ENCODE data around the gene BCAS4. TPM values are rescaled to one million over a fixed set of nuclear protein-coding genes. Genes with fewer than 3 reads are reported as not detected.

The BCAS4 gene
- total RNA-seq, 1 donor from 2014 or later, result 16.7 TPM

- no peak overlapping the region for H3K27ac Mint-ChIP-seq (ENCODE audit: unreplicated experiment)
- no peaks in the 10 kb centered on the region for H3K4me1 ChIP-seq (ENCODE audit: insufficient read depth, low read length)
These were observed 90.2 kb downstream of the BCAS4 start for GRCh38 chr20:50885068-50885467.

GRCh38 chr20:50885781-50886180 is 90.9 kb downstream of the BCAS4 start:
- Histone ChIP-seq H3K79me2 (ENCODE audit: insufficient read depth, low read length) (peaks cover 17% of the 10 kb centered on the region), H3K36me3 (ENCODE audit: insufficient read depth, low read length) (peaks cover 30% of the 10 kb centered on the region), H3K4me2 (ENCODE audit: low read length) (no peak overlapping the region), H2AFZ (ENCODE audit: low read depth, low read length) (no peak overlapping the region), H3K9me3 (ENCODE audit: insufficient read depth, low read depth, low read length) (no peaks in the 10 kb centered on the region), H3K4me1 (ENCODE audit: insufficient read depth, low read length) (no peaks in the 10 kb centered on the region), H3K27me3 (ENCODE audit: insufficient read depth, low read length) (no peaks in the 10 kb centered on the region), H4K20me1 (ENCODE audit: insufficient read depth, low read length) (peaks cover 40% of the 10 kb centered on the region), H3K27ac (ENCODE audit: low read depth, low read length) (no peak overlapping the region), H3K4me3 (ENCODE audit: insufficient read depth, low read depth, low read length) (no peak overlapping the region), H3K9ac (ENCODE audit: low read length) (no peak overlapping the region)
- no peak for FAIRE-seq
- H3K9me3 Mint-ChIP-seq (ENCODE audit: unreplicated experiment), result no peaks in the 10 kb centered on the region
- peaks cover 5% of the 10 kb centered on the region for H3K4me1 Mint-ChIP-seq (ENCODE audit: low read depth, unreplicated experiment)
- no peaks in the 10 kb centered on the region for H3K27me3 Mint-ChIP-seq (ENCODE audit: low read depth, unreplicated experiment)
- no peak for DNase-seq (ENCODE audit: low read depth)
- H3K4me3 Mint-ChIP-seq (ENCODE audit: unreplicated experiment), result no peak overlapping the region
- H3K36me3 Mint-ChIP-seq (ENCODE audit: low read depth, unreplicated experiment), result peaks cover 10% of the 10 kb centered on the region
- TF ChIP-seq EZH2 (IDR thresholded peaks at IDR 0.05; ENCODE audit: insufficient read depth, low read length) (no peak), CTCF (IDR thresholded peaks at IDR 0.05; ENCODE audit: insufficient read depth, low read depth, low read length) (no peak)
- H3K27ac Mint-ChIP-seq (ENCODE audit: unreplicated experiment), result no peak overlapping the region

More at GRCh38 chr20:50885068-50885467, 90.2 kb downstream of the BCAS4 start:
- DNase-seq (ENCODE audit: low read depth) (no peak), FAIRE-seq (no peak)
- no peaks in the 10 kb centered on the region for H3K9me3 ChIP-seq (ENCODE audit: insufficient read depth, low read depth, low read length)
- no peaks in the 10 kb centered on the region for H3K9me3 Mint-ChIP-seq (ENCODE audit: unreplicated experiment)
- H4K20me1 ChIP-seq (ENCODE audit: insufficient read depth, low read length), result peaks cover 33% of the 10 kb centered on the region
- TF ChIP-seq CTCF (IDR thresholded peaks at IDR 0.05; ENCODE audit: insufficient read depth, low read depth, low read length) (no peak), EZH2 (IDR thresholded peaks at IDR 0.05; ENCODE audit: insufficient read depth, low read length) (no peak)
- no peak overlapping the region for H3K9ac ChIP-seq (ENCODE audit: low read length)
- no peak overlapping the region for H3K27ac ChIP-seq (ENCODE audit: low read depth, low read length)
- no peak overlapping the region for H2AFZ ChIP-seq (ENCODE audit: low read depth, low read length)
- H3K36me3 Mint-ChIP-seq (ENCODE audit: low read depth, unreplicated experiment), result peaks cover 10% of the 10 kb centered on the region
- no peak overlapping the region for H3K4me3 ChIP-seq (ENCODE audit: insufficient read depth, low read depth, low read length)
- H3K79me2 ChIP-seq (ENCODE audit: insufficient read depth, low read length), result peaks cover 10% of the 10 kb centered on the region
- H3K4me1 Mint-ChIP-seq (ENCODE audit: low read depth, unreplicated experiment), result peaks cover 5% of the 10 kb centered on the region
- H3K4me3 Mint-ChIP-seq (ENCODE audit: unreplicated experiment), result no peak overlapping the region
- H3K4me2 ChIP-seq (ENCODE audit: low read length), result no peak overlapping the region
- H3K36me3 ChIP-seq (ENCODE audit: insufficient read depth, low read length), result peaks cover 25% of the 10 kb centered on the region
- H3K27me3 Mint-ChIP-seq (ENCODE audit: low read depth, unreplicated experiment), result no peaks in the 10 kb centered on the region
- H3K27me3 ChIP-seq (ENCODE audit: insufficient read depth, low read length), result no peaks in the 10 kb centered on the region

- FAIRE-seq (no peak), DNase-seq (ENCODE audit: low read depth) (no peak)
- Histone ChIP-seq H3K9me3 (ENCODE audit: insufficient read depth, low read depth, low read length) (no peaks in the 10 kb centered on the region), H3K4me3 (ENCODE audit: insufficient read depth, low read depth, low read length) (no peak overlapping the region), H3K79me2 (ENCODE audit: insufficient read depth, low read length) (peaks cover 21% of the 10 kb centered on the region), H3K27ac (ENCODE audit: low read depth, low read length) (no peak overlapping the region), H4K20me1 (ENCODE audit: insufficient read depth, low read length) (peaks cover 45% of the 10 kb centered on the region), H3K4me1 (ENCODE audit: insufficient read depth, low read length) (no peaks in the 10 kb centered on the region), H3K27me3 (ENCODE audit: insufficient read depth, low read length) (no peaks in the 10 kb centered on the region), H2AFZ (ENCODE audit: low read depth, low read length) (no peak overlapping the region), H3K9ac (ENCODE audit: low read length) (no peak overlapping the region), H3K36me3 (ENCODE audit: insufficient read depth, low read length) (peaks cover 35% of the 10 kb centered on the region), H3K4me2 (ENCODE audit: low read length) (no peak overlapping the region)
- Mint-ChIP-seq H3K27me3 (ENCODE audit: low read depth, unreplicated experiment) (no peaks in the 10 kb centered on the region), H3K4me1 (ENCODE audit: low read depth, unreplicated experiment) (peaks cover 9% of the 10 kb centered on the region), H3K9me3 (ENCODE audit: unreplicated experiment) (no peaks in the 10 kb centered on the region), H3K27ac (ENCODE audit: unreplicated experiment) (no peak overlapping the region), H3K36me3 (ENCODE audit: low read depth, unreplicated experiment) (peaks cover 10% of the 10 kb centered on the region), H3K4me3 (ENCODE audit: unreplicated experiment) (no peak overlapping the region)
- TF ChIP-seq CTCF (IDR thresholded peaks at IDR 0.05; ENCODE audit: insufficient read depth, low read depth, low read length) (no peak), EZH2 (IDR thresholded peaks at IDR 0.05; ENCODE audit: insufficient read depth, low read length) (no peak)
These were observed 91.4 kb downstream of the BCAS4 start for GRCh38 chr20:50886184-50886790.
